Gastrocnemius medialis (tissue), 4 donors: ENCODE results near the gene COL28A1. TPM values are rescaled to one million over a fixed set of nuclear protein-coding genes. Genes with fewer than 3 reads are reported as not detected.

Experiments
- ATAC-seq, 2 donors: fragments of 150-250 bp; one replicate each; pipeline ENCODE4 v1.9.1; 2016
- DNase-seq, 2 donors: peaks; one replicate each; pipeline ENCODE4 v3.0.0-alpha.2; 2019
- H3K27ac ChIP-seq, 4 donors: fragments of 200-600 bp; sonication (generic); 1 replicate in 1 of 4; 2 replicates in 3 of 4; pipeline ENCODE4 v1.5.1; 2016 to 2018; ENCODE audit warnings: mild to moderate bottlenecking in 2 of 4, moderate library complexity in 1 of 4
- H3K27me3 ChIP-seq, 3 donors: fragments of 200-600 bp; sonication (generic) in 2 of 3; 1 replicate in 1 of 3; 2 replicates in 2 of 3; pipeline versions ENCODE4 v1.5.1 to v1.6.0; 2016 to 2019; ENCODE audit warnings: mild to moderate bottlenecking in 1 of 3, moderate library complexity in 1 of 3
- H3K36me3 ChIP-seq, 2 donors: fragments of 200-600 bp; sonication (generic) in 1 of 2; one replicate each; pipeline ENCODE4 v1.5.1; 2017 to 2018
- H3K4me1 ChIP-seq, 2 donors: fragments of 200-600 bp; sonication (generic) in 1 of 2; one replicate each; pipeline ENCODE4 v1.5.1; 2016 to 2017; ENCODE audit warnings: mild to moderate bottlenecking in 2 of 2
- H3K4me3 ChIP-seq, 4 donors: fragments of 200-600 bp; sonication (generic) in 3 of 4; 1 replicate in 1 of 4; 2 replicates in 3 of 4; pipeline ENCODE4 v1.5.1; 2016 to 2019; ENCODE audit warnings: mild to moderate bottlenecking in 2 of 4
- H3K9me3 ChIP-seq, 3 donors: fragments of 200-600 bp; sonication (generic) in 2 of 3; 1 replicate in 1 of 3; 2 replicates in 2 of 3; pipeline ENCODE4 v1.5.1; 2016 to 2019
- POLR2A ChIP-seq, 2 donors: fragments of 450-650 bp; IDR thresholded peaks; one replicate each; pipeline ENCODE4 v1.6.1; 2017; ENCODE audit warnings: antibody characterized with exemption in 2 of 2, mild to moderate bottlenecking in 2 of 2, moderate library complexity in 2 of 2
- in situ Hi-C, 4 donors: fragments of 200-750 bp; cut with MboI; loops; one replicate each; pipeline versions ENCODE4 v1.15.0 to v1.8.0; 2017; ENCODE audit warnings: low sequenced_read_pairs in 4 of 4
- intact Hi-C: fragments of 100-400 bp; cut with DNase I; formaldehyde crosslinking; loops from one replicate; pipeline ENCODE4 v1.15.1; 2023; ENCODE audit warnings: low total_unique reads
- total RNA-seq, 4 donors: library from RNA; depleted of rRNA; stranded (reverse); fragments of >200 nt; gene quantifications; one replicate each; pipeline versions ENCODE4 v1.1.0 to v1.2.3, GENCODE V29; 2016
- TF ChIP-seq, protein P1 (sequence below), 5 experiments: fragments of 450-650 bp in 3 of 5; fragments of 200-600 bp in 2 of 5; sonication (generic) in 2 of 5; IDR thresholded peaks in 4 of 5; conservative IDR thresholded peaks in 1 of 5; 1 replicate in 4 of 5; 2 replicates in 1 of 5; pipeline ENCODE4 v1.5.1; 2016 to 2019; ENCODE audit warnings: antibody characterized with exemption in 5 of 5, mild to moderate bottlenecking in 3 of 5, moderate library complexity in 3 of 5

The COL28A1 gene
- 10 to 100 TPM in 1 of 4 donors, 1 to 10 TPM in 2, under 1 TPM in 1; 0.58 to 15.2 (median 2.0) TPM for total RNA-seq

DNA sequence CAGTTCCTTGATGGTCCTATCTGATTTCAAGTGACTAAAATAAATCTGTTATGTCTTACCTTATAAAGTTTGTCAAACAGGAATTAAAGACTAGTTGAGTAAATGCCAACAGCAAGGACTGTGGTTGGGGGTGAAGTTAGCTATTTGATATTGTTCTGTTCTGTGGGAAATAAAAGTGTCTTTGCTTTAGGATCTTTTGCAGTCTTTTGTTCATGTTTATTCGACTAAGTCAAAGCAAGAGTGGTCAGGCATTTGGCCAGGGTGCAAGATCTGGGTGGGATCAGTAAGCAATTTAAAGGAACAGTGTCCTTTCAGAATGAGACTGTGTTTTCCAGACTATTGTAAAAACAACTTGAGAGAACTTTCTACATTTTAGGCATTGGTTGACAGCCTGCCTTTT is at the start of gene COL28A1:
Gene COL28A1 (minus strand): TSS at position 183 of the 400 bp plus-strand sequence. CDS start 2,998 bp downstream, outside the sequence.
- no peak for TF ChIP-seq POLR2A (IDR thresholded peaks at IDR 0.05)
- Histone ChIP-seq H3K4me3 (peak within 1 kb of the TSS in 3 of 4 donors; percentile 3 to 16 (median 7)), H3K4me1 (peaks cover 0 to 9% of the 10 kb centered on the region in 2 donors), H3K9me3 (no peaks in the 10 kb centered on the region), H3K36me3 (no peaks in the 10 kb centered on the region), H3K27me3 (no peaks in the 10 kb centered on the region), H3K27ac (peak within 1 kb of the TSS; percentile 9 to 56 (median 36))
- intact Hi-C loops, result no loop called here
- DNase-seq, result no peak
- ATAC-seq, result no peak
- in situ Hi-C loops, result loop anchor here in 3 of 4 donors (5.0 to 25.0 kb wide), 3 partner anchors 98 to 423 kb away; no protein-coding TSS in a partner anchor

DNA sequence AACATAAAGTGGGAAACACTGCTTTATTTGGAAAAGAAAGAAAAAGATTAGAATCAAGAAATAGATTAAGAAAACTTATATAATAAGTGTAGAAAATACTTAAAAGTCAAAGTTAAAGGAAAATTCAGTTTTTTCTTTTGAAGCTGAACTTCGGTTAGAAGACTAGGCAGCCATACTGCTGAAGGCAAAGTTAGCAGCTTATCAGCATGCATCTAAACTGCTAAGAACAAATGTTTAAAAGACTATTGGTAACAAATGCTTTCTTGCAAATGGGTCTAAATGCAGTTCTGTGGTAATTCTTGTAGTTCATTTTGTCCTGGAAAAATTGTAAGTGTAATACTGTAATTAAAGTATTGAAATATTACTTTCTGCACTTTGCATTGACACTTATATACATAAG is 49.0 kb upstream of the COL28A1 start:
- no peak overlapping the region for H3K4me3 ChIP-seq
- no peak for DNase-seq
- intact Hi-C loops, result no loop called here
- ATAC-seq, result no peak
- H3K9me3 ChIP-seq, result no peaks in the 10 kb centered on the region
- H3K27me3 ChIP-seq, result no peaks in the 10 kb centered on the region
- no peaks in the 10 kb centered on the region for H3K4me1 ChIP-seq
- peaks cover 0 to 19% of the 10 kb centered on the region in 2 donors for H3K36me3 ChIP-seq
- H3K27ac ChIP-seq, result no peak overlapping the region
- in situ Hi-C loops, result loop anchor here in 1 of 4 donors (10.0 kb wide), 1 partner anchor 60 kb away; the partner anchor contains the start of gene UMAD1
- TF ChIP-seq POLR2A (IDR thresholded peaks at IDR 0.05), result no peak
- TF ChIP-seq, protein P1, sequence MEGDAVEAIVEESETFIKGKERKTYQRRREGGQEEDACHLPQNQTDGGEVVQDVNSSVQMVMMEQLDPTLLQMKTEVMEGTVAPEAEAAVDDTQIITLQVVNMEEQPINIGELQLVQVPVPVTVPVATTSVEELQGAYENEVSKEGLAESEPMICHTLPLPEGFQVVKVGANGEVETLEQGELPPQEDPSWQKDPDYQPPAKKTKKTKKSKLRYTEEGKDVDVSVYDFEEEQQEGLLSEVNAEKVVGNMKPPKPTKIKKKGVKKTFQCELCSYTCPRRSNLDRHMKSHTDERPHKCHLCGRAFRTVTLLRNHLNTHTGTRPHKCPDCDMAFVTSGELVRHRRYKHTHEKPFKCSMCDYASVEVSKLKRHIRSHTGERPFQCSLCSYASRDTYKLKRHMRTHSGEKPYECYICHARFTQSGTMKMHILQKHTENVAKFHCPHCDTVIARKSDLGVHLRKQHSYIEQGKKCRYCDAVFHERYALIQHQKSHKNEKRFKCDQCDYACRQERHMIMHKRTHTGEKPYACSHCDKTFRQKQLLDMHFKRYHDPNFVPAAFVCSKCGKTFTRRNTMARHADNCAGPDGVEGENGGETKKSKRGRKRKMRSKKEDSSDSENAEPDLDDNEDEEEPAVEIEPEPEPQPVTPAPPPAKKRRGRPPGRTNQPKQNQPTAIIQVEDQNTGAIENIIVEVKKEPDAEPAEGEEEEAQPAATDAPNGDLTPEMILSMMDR (IDR thresholded peaks at IDR 0.05 in 4 of 5, conservative IDR thresholded peaks at IDR 0.05 in 1 of 5), result no peak

DNA sequence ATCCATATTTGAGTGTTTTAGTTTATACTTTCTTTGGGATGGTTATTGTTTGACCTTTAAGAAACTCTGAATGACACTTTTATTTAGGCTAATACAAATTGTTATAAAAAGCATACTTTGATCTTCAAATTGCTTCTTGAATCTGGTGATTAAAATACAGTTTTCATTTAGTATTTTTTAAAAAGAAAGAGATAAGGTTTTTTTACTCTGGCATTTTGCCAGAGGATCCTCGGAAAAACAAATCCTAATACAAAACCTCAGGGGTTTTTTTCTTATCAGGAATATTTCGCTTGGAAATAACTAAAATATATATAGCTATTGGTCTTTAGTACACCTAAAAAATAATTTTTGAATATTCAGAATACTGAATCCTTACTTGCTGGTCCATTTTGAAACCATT is 48.1 kb upstream of the COL28A1 start:
- DNase-seq (no peak), ATAC-seq (no peak)
- Histone ChIP-seq H3K4me1 (no peaks in the 10 kb centered on the region), H3K4me3 (no peak overlapping the region), H3K27me3 (no peaks in the 10 kb centered on the region), H3K27ac (no peak overlapping the region), H3K36me3 (peaks cover 0 to 16% of the 10 kb centered on the region in 2 donors), H3K9me3 (no peaks in the 10 kb centered on the region)
- intact Hi-C loops, result no loop called here
- in situ Hi-C loops, result loop anchor here in 1 of 4 donors (10.0 kb wide), 1 partner anchor 61 kb away; the partner anchor contains the start of gene UMAD1
- TF ChIP-seq POLR2A (IDR thresholded peaks at IDR 0.05), result no peak
- TF ChIP-seq, protein P1 (IDR thresholded peaks at IDR 0.05 in 4 of 5, conservative IDR thresholded peaks at IDR 0.05 in 1 of 5), result no peak

DNA sequence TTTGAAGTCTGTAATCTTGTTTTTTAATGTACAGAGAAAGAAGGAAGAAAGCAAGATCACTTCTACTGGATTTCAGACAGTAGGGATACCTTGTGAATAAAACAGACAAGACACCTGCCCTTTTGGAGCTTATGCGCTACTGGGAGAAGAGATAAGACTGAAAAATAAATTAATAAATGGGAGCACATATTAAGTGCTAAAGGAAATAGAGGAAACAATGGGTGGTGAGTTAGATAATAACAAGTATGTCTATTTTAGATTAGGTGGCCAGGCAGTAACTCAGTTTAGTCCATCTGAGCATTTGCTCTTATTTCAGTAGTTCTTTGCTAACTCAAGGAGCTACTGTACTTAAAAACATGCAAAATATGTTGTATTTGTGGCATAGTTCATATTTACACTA is 46.9 kb upstream of the COL28A1 start:
- H3K27me3 ChIP-seq, result no peaks in the 10 kb centered on the region
- no peak overlapping the region for H3K4me3 ChIP-seq
- H3K9me3 ChIP-seq, result no peaks in the 10 kb centered on the region
- DNase-seq (no peak), ATAC-seq (no peak)
- no peaks in the 10 kb centered on the region for H3K4me1 ChIP-seq
- intact Hi-C loops (no loop called here), in situ Hi-C loops (loop anchor here in 1 of 4 donors (10.0 kb wide), 1 partner anchor 62 kb away; the partner anchor contains the start of gene UMAD1)
- TF ChIP-seq, protein P1 (IDR thresholded peaks at IDR 0.05 in 4 of 5, conservative IDR thresholded peaks at IDR 0.05 in 1 of 5), result no peak
- TF ChIP-seq POLR2A (IDR thresholded peaks at IDR 0.05), result no peak
- H3K27ac ChIP-seq, result no peak overlapping the region
- peaks cover 0 to 11% of the 10 kb centered on the region in 2 donors for H3K36me3 ChIP-seq

DNA sequence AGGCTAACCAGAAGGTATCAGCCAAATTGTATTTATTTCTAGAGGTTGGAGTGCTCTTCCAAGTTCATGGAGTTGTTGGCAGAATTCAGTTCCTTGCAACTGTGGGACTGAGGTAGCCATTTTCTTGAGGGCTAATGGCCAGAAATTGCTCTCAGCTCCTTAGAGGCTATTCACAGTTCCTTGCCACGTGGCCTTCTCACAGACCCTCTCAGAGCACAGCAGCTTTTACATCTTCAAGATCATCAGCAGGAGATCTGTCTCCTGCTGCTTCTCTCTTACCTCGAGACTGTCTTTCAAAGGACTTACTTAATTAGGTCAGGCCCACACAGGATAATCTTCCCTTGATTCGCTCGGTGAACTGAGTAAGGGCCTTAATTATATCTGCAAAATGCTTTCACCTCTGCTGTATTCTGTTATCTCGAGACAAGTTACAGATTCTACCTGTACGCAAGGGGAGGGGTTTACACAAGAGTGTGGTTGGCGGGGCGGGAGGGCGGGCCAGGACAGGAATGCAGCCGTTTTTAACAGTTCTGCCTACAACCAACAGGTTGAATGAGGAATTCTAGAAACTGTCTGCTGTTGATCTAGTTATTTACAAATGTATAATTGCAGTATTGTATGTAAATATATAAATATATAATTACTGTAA is 46.0 kb upstream of the COL28A1 start:
- DNase-seq (no peak), ATAC-seq (no peak)
- peaks cover 0 to 10% of the 10 kb centered on the region in 2 donors for H3K36me3 ChIP-seq
- no peak overlapping the region for H3K27ac ChIP-seq
- no peaks in the 10 kb centered on the region for H3K9me3 ChIP-seq
- intact Hi-C loops (no loop called here), in situ Hi-C loops (loop anchor here in 1 of 4 donors (10.0 kb wide), 1 partner anchor 63 kb away; the partner anchor contains the start of gene UMAD1)
- H3K4me3 ChIP-seq, result no peak overlapping the region
- H3K27me3 ChIP-seq, result no peaks in the 10 kb centered on the region
- no peak for TF ChIP-seq POLR2A (IDR thresholded peaks at IDR 0.05)
- TF ChIP-seq, protein P1 (IDR thresholded peaks at IDR 0.05 in 4 of 5, conservative IDR thresholded peaks at IDR 0.05 in 1 of 5), result no peak
- no peaks in the 10 kb centered on the region for H3K4me1 ChIP-seq
